SJCRH30 (cell line): ENCODE data around the gene B3GALT4. TPM values are rescaled to one million over a fixed set of nuclear protein-coding genes. Genes with fewer than 3 reads are reported as not detected.
"Not testable (repeated sequence)": the region's sequence is repeated elsewhere in the genome, so short reads cannot be mapped to it uniquely, and the experiment has no call there.

Experiments
- DNase-seq, 2 experiments: peaks; one replicate each; pipeline ENCODE4 v3.0.0-alpha.2; 2015 to 2020
- H3K27ac ChIP-seq: fragments of 250-450 bp; sonication (Bioruptor Pico); 2 replicates; pipeline ENCODE4 v1.5.1; 2020; ENCODE audit warnings: mild to moderate bottlenecking, moderate library complexity
- H3K27me3 ChIP-seq: fragments of 250-450 bp; sonication (Bioruptor Pico); 2 replicates; pipeline ENCODE4 v1.5.1; 2020; ENCODE audit warnings: mild to moderate bottlenecking, moderate library complexity
- H3K36me3 ChIP-seq: fragments of 250-450 bp; sonication (Bioruptor Pico); 2 replicates; pipeline ENCODE4 v1.5.1; 2020; ENCODE audit warnings: mild to moderate bottlenecking, moderate library complexity
- H3K4me1 ChIP-seq: fragments of 250-450 bp; sonication (Bioruptor Pico); 2 replicates; pipeline ENCODE4 v1.5.1; 2020; ENCODE audit warnings: mild to moderate bottlenecking, moderate library complexity
- H3K4me3 ChIP-seq: fragments of 250-450 bp; sonication (Bioruptor Pico); 2 replicates; pipeline ENCODE4 v1.5.1; 2020; ENCODE audit warnings: mild to moderate bottlenecking, moderate library complexity
- H3K9me3 ChIP-seq: fragments of 250-450 bp; sonication (Bioruptor Pico); replicated peaks from 2 replicates; pipeline ENCODE4 v1.5.1; 2020; ENCODE audit warnings: mild to moderate bottlenecking, moderate library complexity
- total RNA-seq: library from RNA; depleted of rRNA; stranded (reverse); fragments of >200 nt; shearing (Covaris generic); gene quantifications from 2 replicates; pipeline ENCODE4 v1.2.3, GENCODE V29; 2014

B3GALT4 gene
- total RNA-seq, 1 experiment from 2014 or later, result 0.95 TPM

GRCh38 chr6:33277663-33278391 lies 904 bp downstream of the B3GALT4 start:
- no peaks in the 10 kb centered on the region for H3K9me3 ChIP-seq
- H3K36me3 ChIP-seq, result peaks cover 54% of the 10 kb centered on the region
- no peak overlapping the region for H3K4me3 ChIP-seq
- no peaks in the 10 kb centered on the region for H3K27me3 ChIP-seq
- no peak overlapping the region for H3K27ac ChIP-seq
- DNase-seq, result peak in 1 of 2 experiments; percentile 29
- H3K4me1 ChIP-seq, result peaks cover 7% of the 10 kb centered on the region

GRCh38 chr6:33278392-33278741 lies 1.4 kb downstream of the B3GALT4 start:
- DNase-seq, result no peak
- H3K36me3 ChIP-seq, result peaks cover 52% of the 10 kb centered on the region
- H3K27ac ChIP-seq, result no peak overlapping the region

GRCh38 chr6:33278810-33279209 lies 1.9 kb downstream of the B3GALT4 start:
- no peak overlapping the region for H3K4me3 ChIP-seq
- H3K27me3 ChIP-seq, result no peaks in the 10 kb centered on the region
- peaks cover 4% of the 10 kb centered on the region; the same call in 1 of the 2 replicates for H3K4me1 ChIP-seq
- H3K36me3 ChIP-seq, result peaks cover 52% of the 10 kb centered on the region
- DNase-seq, result no peak
- no peak overlapping the region for H3K27ac ChIP-seq
- H3K9me3 ChIP-seq, result no peaks in the 10 kb centered on the region

More at GRCh38 chr6:33278392-33278741, 1.4 kb downstream of the B3GALT4 start:
- Histone ChIP-seq H3K27me3 (no peaks in the 10 kb centered on the region), H3K9me3 (no peaks in the 10 kb centered on the region), H3K4me3 (no peak overlapping the region), H3K4me1 (peaks cover 4% of the 10 kb centered on the region)

- H3K27ac ChIP-seq, result no peak overlapping the region
- no peak overlapping the region for H3K4me3 ChIP-seq
- no peak for DNase-seq
- peaks cover 4% of the 10 kb centered on the region; the same call in 1 of the 2 replicates for H3K4me1 ChIP-seq
- peaks cover 50% of the 10 kb centered on the region for H3K36me3 ChIP-seq
- H3K27me3 ChIP-seq, result no peaks in the 10 kb centered on the region
- H3K9me3 ChIP-seq, result no peaks in the 10 kb centered on the region
These were observed 2.4 kb downstream of the B3GALT4 start for GRCh38 chr6:33279257-33279695.

GRCh38 chr6:33279971-33280511 lies 3.1 kb downstream of the B3GALT4 start:
- Histone ChIP-seq H3K4me3 (no peak overlapping the region), H3K36me3 (peaks cover 47% of the 10 kb centered on the region), H3K27me3 (no peaks in the 10 kb centered on the region), H3K9me3 (no peaks in the 10 kb centered on the region), H3K27ac (no peak overlapping the region), H3K4me1 (no peaks in the 10 kb centered on the region)
- DNase-seq, result peak; percentile 74 to 80

GRCh38 chr6:33280539-33280938 lies 3.6 kb downstream of the B3GALT4 start:
- no peak for DNase-seq
- H3K9me3 ChIP-seq, result no peaks in the 10 kb centered on the region
- no peaks in the 10 kb centered on the region for H3K27me3 ChIP-seq
- H3K4me1 ChIP-seq, result no peaks in the 10 kb centered on the region
- peaks cover 42% of the 10 kb centered on the region for H3K36me3 ChIP-seq
- H3K4me3 ChIP-seq, result no peak overlapping the region
- no peak overlapping the region for H3K27ac ChIP-seq

- H3K4me3 ChIP-seq, H3K27ac ChIP-seq, H3K27me3 ChIP-seq, DNase-seq, H3K4me1 ChIP-seq, H3K9me3 ChIP-seq: not testable (repeated sequence)
- peaks cover 34% of the 10 kb centered on the region for H3K36me3 ChIP-seq
These were observed 8.3 kb downstream of the B3GALT4 start for GRCh38 chr6:33285214-33285613.

GRCh38 chr6:33286946-33287914 lies 10.3 kb downstream of the B3GALT4 start:
- H3K36me3 ChIP-seq, result peaks cover 34% of the 10 kb centered on the region
- DNase-seq, result no peak

GRCh38 chr6:33288141-33288920 lies 11.4 kb downstream of the B3GALT4 start:
- DNase-seq, result no peak
- Histone ChIP-seq H3K9me3 (no peaks in the 10 kb centered on the region), H3K36me3 (peaks cover 31% of the 10 kb centered on the region), H3K27ac (peak overlapping the region; percentile 25; the same call in 1 of the 2 replicates), H3K27me3 (no peaks in the 10 kb centered on the region), H3K4me3 (peak overlapping the region; percentile 73), H3K4me1 (peaks cover 7% of the 10 kb centered on the region; the same call in 1 of the 2 replicates)

More at GRCh38 chr6:33286946-33287914, 10.3 kb downstream of the B3GALT4 start:
- Histone ChIP-seq H3K27me3 (no peaks in the 10 kb centered on the region), H3K27ac (no peak overlapping the region), H3K4me3 (no peak overlapping the region), H3K4me1 (peaks cover 7% of the 10 kb centered on the region; the same call in 1 of the 2 replicates), H3K9me3 (no peaks in the 10 kb centered on the region)

- Histone ChIP-seq H3K9me3 (no peaks in the 10 kb centered on the region), H3K27me3 (no peaks in the 10 kb centered on the region), H3K4me1 (peaks cover 7% of the 10 kb centered on the region; the same call in 1 of the 2 replicates), H3K4me3 (peak within 1 kb of the TSS; percentile 73), H3K27ac (peak within 1 kb of the TSS; percentile 25), H3K36me3 (peaks cover 25% of the 10 kb centered on the region)
- DNase-seq, result peak; percentile 83 to 90
These were observed 12.2 kb downstream of the B3GALT4 start, which contains the start of the genes PFDN6 and WDR46 for GRCh38 chr6:33288921-33289783. Gene PFDN6 (plus strand): TSS chr6:33289601. CDS start chr6:33289857, 256 bp downstream. Gene WDR46 (minus strand): TSS chr6:33289239. CDS start chr6:33289170, 69 bp downstream.

GRCh38 chr6:33289784-33290315 lies 12.9 kb downstream of the B3GALT4 start:
- no peak for DNase-seq
- Histone ChIP-seq H3K9me3 (no peaks in the 10 kb centered on the region), H3K27me3 (no peaks in the 10 kb centered on the region), H3K36me3 (peaks cover 21% of the 10 kb centered on the region), H3K4me1 (peaks cover 7% of the 10 kb centered on the region; the same call in 1 of the 2 replicates), H3K27ac (peak overlapping the region; percentile 25), H3K4me3 (peak overlapping the region; percentile 73)

GRCh38 chr6:33290459-33290858 lies 13.5 kb downstream of the B3GALT4 start:
- peak overlapping the region; percentile 73 for H3K4me3 ChIP-seq
- H3K36me3 ChIP-seq, result peaks cover 19% of the 10 kb centered on the region
- H3K27me3 ChIP-seq, result no peaks in the 10 kb centered on the region
- H3K4me1 ChIP-seq, result peaks cover 7% of the 10 kb centered on the region; the same call in 1 of the 2 replicates
- no peak for DNase-seq
- H3K27ac ChIP-seq, result no peak overlapping the region
- H3K9me3 ChIP-seq, result no peaks in the 10 kb centered on the region
